Measurements from ENCODE around the gene PNPLA8.
"Not testable (repeated sequence)": the region's sequence is repeated elsewhere in the genome, so short reads cannot be mapped to it uniquely, and the experiment has no call there.

PNPLA8 gene

DNA sequence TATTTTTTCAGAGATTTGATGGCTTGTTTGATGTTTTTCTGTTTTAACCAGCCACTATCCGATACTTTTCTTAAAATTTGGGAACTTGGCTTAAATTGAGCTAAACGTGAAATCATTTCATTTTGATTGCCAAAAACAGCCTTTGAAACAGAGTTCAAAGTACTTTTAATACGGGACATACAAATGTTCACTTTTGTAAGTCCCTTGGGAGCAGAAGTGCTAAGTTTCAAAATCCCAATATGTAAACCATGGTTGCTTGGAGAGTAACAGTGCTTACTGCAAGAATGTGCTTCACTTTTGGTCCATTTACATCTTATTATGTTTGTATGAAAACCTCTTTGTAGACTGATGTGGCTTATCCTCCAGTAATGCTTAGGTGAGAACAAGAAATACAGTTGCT, 10.9 kb downstream of the PNPLA8 start:
- no peak for DNase-seq (ENCODE audit: low read depth)
- no peak for TF ChIP-seq CTCF (IDR thresholded peaks at IDR 0.05; ENCODE audit: control insufficient read depth, insufficient read depth, low read depth, low read length, missing control alignments)

DNA sequence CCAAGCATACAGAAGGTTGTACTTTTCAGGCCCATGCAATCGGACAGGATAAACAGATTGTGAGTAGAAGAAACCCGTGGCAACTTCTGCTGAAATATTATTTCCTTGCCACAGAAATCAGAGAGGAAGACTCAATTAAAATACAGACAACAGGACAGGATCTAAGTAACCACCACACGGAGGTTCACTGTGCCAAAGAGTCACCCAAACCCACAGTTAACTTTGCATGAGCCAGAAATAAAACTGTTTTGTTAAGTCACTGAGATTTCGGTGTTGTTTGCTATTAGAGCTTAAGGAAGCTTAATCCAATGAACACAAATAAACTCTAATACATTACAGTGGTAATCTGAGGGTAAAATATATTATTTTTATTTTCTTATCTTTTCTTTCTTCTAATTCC, 14.0 kb downstream of the PNPLA8 start:
- no peak overlapping the region for H3K4me3 ChIP-seq (ENCODE audit: control insufficient read depth, low read depth, low read length)
- no peak for DNase-seq (ENCODE audit: low read depth)
- no peak for TF ChIP-seq CTCF (IDR thresholded peaks at IDR 0.05; ENCODE audit: control insufficient read depth, insufficient read depth, low read depth, low read length, missing control alignments)

More for the DNA sequence above, 10.9 kb downstream of the PNPLA8 start:
- no peak overlapping the region for H3K4me3 ChIP-seq (ENCODE audit: control insufficient read depth, low read depth, low read length)

- not testable (repeated sequence) for H3K4me3 ChIP-seq (ENCODE audit: control insufficient read depth, low read depth, low read length)
Measured at GRCh38 chr7:108504576-108504975, 21.4 kb downstream of the PNPLA8 start.

DNA sequence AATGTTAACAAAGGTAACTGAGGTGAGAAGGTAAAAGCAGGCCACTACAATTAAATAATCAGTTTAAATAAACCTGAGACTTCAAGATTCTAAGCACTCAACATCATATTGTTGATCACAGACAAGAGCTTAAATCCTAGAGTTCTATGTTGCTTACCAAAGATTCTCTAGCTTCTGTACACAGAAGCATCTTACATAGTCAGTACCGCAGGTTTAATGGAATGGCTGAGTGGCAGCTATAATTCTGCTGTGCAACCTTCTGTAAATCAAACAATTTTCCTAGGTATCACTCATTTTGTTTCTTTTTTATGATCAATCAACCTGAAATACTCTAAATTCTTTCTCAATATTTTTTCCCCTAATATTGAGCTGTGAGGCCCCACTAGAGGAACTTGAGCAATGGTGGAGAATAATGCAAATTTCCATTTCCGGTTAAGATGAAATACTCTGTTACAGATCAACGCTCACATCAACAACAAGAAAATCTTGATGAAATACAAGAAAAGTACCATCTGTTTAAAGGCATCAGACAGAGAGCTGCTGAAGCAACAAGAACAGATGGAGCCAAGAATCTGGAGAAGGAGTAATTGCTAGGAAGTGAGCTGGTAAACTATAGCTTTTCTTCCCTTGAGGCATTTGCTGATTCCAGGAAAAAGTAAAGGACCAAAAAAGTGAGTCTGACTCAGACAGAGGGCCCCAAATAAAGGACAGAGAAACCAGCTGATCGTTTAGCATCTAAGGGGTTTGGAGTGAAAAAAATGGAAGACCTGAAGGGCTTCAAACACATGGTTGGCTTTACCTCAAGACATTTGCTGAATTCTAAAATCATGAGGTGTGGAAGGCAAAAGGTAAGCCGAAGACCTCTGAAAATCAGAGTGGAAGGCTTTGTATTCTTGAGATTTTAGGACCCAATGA, 22.6 kb downstream of the PNPLA8 start:
- DNase-seq (ENCODE audit: low read depth) = peak; percentile 21
- no peak overlapping the region for H3K4me3 ChIP-seq (ENCODE audit: control insufficient read depth, low read depth, low read length)
- no peak for TF ChIP-seq CTCF (IDR thresholded peaks at IDR 0.05; ENCODE audit: control insufficient read depth, insufficient read depth, low read depth, low read length, missing control alignments)

More at GRCh38 chr7:108504576-108504975, 21.4 kb downstream of the PNPLA8 start:
- not testable (repeated sequence) for DNase-seq (ENCODE audit: low read depth)

GRCh38 chr7:108499566-108499965, 26.4 kb downstream of the PNPLA8 start:
- no peak for TF ChIP-seq CTCF (IDR thresholded peaks at IDR 0.05; ENCODE audit: control insufficient read depth, insufficient read depth, low read depth, low read length, missing control alignments)
- H3K4me3 ChIP-seq (ENCODE audit: control insufficient read depth, low read depth, low read length) = no peak overlapping the region
- no peak for DNase-seq (ENCODE audit: low read depth)

DNA sequence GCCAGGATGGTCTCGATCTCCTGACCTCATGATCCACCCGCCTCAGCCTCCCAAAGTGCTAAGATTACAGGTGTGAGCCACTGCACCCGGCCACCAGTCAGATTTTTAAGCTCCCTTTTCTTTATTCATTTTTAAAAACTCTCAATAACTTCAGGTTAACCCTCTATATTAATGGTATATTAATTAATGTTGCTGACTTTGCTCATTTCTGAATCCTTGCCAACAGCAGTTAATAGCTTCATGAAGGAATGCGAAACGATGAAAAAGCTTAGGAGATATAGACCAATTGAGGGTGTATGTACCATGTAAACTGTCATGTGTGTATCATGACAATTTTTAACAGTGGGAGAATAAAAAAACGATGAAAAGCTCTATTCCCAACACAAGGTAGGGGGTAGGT, 27.5 kb downstream of the PNPLA8 start:
- DNase-seq (ENCODE audit: low read depth) = no peak
- no peak overlapping the region for H3K4me3 ChIP-seq (ENCODE audit: control insufficient read depth, low read depth, low read length)
- no peak for TF ChIP-seq CTCF (IDR thresholded peaks at IDR 0.05; ENCODE audit: control insufficient read depth, insufficient read depth, low read depth, low read length, missing control alignments)

DNA sequence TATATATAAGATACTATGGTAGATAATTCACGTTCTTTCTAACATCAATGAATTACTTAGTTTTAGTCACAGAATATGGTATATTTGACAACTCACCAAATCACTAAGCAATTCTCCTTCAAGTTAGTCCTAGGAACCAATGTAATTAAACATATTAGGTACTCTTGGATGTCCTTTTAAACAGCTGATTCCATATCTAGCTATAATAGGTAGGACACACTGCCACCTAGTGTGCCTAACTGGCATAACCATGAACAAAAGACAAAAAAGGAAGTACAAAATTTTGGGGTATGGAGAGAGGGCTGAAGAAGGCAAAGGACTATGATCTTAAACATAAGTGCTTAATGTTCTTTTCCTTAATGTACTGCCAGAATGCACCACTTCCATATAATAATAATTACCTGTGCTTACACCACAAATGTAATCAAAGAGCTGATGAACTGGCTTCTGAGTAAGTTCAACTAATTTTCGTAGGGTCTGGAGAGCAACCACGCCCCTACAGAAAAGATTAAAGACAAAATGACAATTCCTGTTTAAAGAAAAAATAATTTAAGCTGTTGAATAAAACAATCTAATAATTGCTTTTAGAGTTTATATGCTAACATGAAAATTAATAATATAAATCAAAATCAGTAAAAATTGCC, 28.7 kb downstream of the PNPLA8 start:
- TF ChIP-seq CTCF (IDR thresholded peaks at IDR 0.05; ENCODE audit: control insufficient read depth, insufficient read depth, low read depth, low read length, missing control alignments) = peak; percentile 78
- no peak for DNase-seq (ENCODE audit: low read depth)
- no peak overlapping the region for H3K4me3 ChIP-seq (ENCODE audit: control insufficient read depth, low read depth, low read length)

Measured in AG09309 (cell line).